Measurements from ENCODE around the gene FAM184B. TPM values are rescaled to one million over a fixed set of nuclear protein-coding genes. Genes with fewer than 3 reads are reported as not detected.

Gene FAM184B
- total RNA-seq, 1 experiment from 2014 or later, result 0.17 TPM

GRCh38 chr4:17723648-17724047, 57.8 kb downstream of the FAM184B start:
- Mint-ChIP-seq H3K27ac (no peak overlapping the region), H3K9me3 (peaks cover 20% of the 10 kb centered on the region), H3K27me3 (ENCODE audit: low read depth) (peaks cover 6% of the 10 kb centered on the region), H3K36me3 (peaks cover 21% of the 10 kb centered on the region), H3K4me3 (no peak overlapping the region), H3K4me1 (peaks cover 35% of the 10 kb centered on the region)
- TF ChIP-seq USF1 (CRISPR knock-in tag; IDR thresholded peaks at IDR 0.05) (no peak), GTF2I (CRISPR knock-in tag; conservative IDR thresholded peaks at IDR 0.05) (no peak), AFF4 (CRISPR knock-in tag; IDR thresholded peaks at IDR 0.05; ENCODE audit: borderline replicate concordance) (no peak), ZNF396 (CRISPR knock-in tag; IDR thresholded peaks at IDR 0.05; ENCODE audit: borderline replicate concordance) (no peak), ERG (CRISPR knock-in tag; IDR thresholded peaks at IDR 0.05) (no peak), ETV6 (CRISPR knock-in tag; IDR thresholded peaks at IDR 0.05) (no peak), GRHL2 (CRISPR knock-in tag; IDR thresholded peaks at IDR 0.05; ENCODE audit: insufficient replicate concordance, severe bottlenecking) (no peak)
- POLR2A ChIA-PET, result interaction anchor here (0.6 kb wide), 1 partner anchor 32 kb away, joined by 3 read pairs; no protein-coding TSS in a partner anchor
- CTCF ChIA-PET, result no interaction called here
- no peak for DNase-seq (ENCODE audit: low spot score)
- ATAC-seq, result no peak

- H3K9me3 Mint-ChIP-seq, result peaks cover 8% of the 10 kb centered on the region
- DNase-seq (ENCODE audit: low spot score) (no peak), ATAC-seq (no peak; the same call in 1 of the 2 replicates)
- H3K27ac Mint-ChIP-seq, result no peak overlapping the region
- H3K36me3 Mint-ChIP-seq, result peaks cover 8% of the 10 kb centered on the region
- POLR2A ChIA-PET, result no interaction called here
- CTCF ChIA-PET, result interaction anchor here (1.1 kb wide), 1 partner anchor 75 kb away, joined by 3 read pairs; no protein-coding TSS in a partner anchor
- H3K4me1 Mint-ChIP-seq, result peaks cover 41% of the 10 kb centered on the region
- H3K4me3 Mint-ChIP-seq, result no peak overlapping the region
- no peaks in the 10 kb centered on the region; the same call in 1 of the 2 replicates for H3K27me3 Mint-ChIP-seq (ENCODE audit: low read depth)
- TF ChIP-seq RELA (CRISPR knock-in tag; IDR thresholded peaks at IDR 0.05; ENCODE audit: borderline replicate concordance) (no peak), PRRX2 (CRISPR knock-in tag; IDR thresholded peaks at IDR 0.05) (no peak), TEAD1 (CRISPR knock-in tag; IDR thresholded peaks at IDR 0.05) (no peak), E2F5 (CRISPR knock-in tag; IDR thresholded peaks at IDR 0.05) (no peak), ZNF512 (CRISPR knock-in tag; IDR thresholded peaks at IDR 0.05; ENCODE audit: borderline replicate concordance) (no peak), IRF2 (CRISPR knock-in tag; IDR thresholded peaks at IDR 0.05; ENCODE audit: borderline replicate concordance, low read depth) (no peak), ZNF317 (CRISPR knock-in tag; IDR thresholded peaks at IDR 0.05; ENCODE audit: borderline replicate concordance, low read depth) (no peak), HMGA2 (CRISPR knock-in tag; IDR thresholded peaks at IDR 0.05) (no peak), ZNF532 (CRISPR knock-in tag; IDR thresholded peaks at IDR 0.05; ENCODE audit: borderline replicate concordance) (no peak), ZNF425 (CRISPR knock-in tag; conservative IDR thresholded peaks at IDR 0.05) (no peak), FOXP1 (CRISPR knock-in tag; IDR thresholded peaks at IDR 0.05; ENCODE audit: borderline replicate concordance) (no peak), NR3C1 (CRISPR knock-in tag; conservative IDR thresholded peaks at IDR 0.05; ENCODE audit: low read depth) (no peak), GTF2I (CRISPR knock-in tag; conservative IDR thresholded peaks at IDR 0.05) (no peak), NR2C2 (CRISPR knock-in tag; IDR thresholded peaks at IDR 0.05) (no peak)
Measured at GRCh38 chr4:17722356-17722700, 59.1 kb downstream of the FAM184B start.

All from WTC11 (cell line).